B cell (primary cell): Measurements from ENCODE around the gene CEP85L.

ENCODE experiments used
- EZH2 ChIP-seq: IDR thresholded peaks from 2 replicates; pipeline ENCODE4 v1.6.1; 2012; ENCODE audit warnings: borderline replicate concordance, low read depth, mild to moderate bottlenecking, moderate library complexity, low read length; ENCODE audit not compliant: insufficient read depth, poor library complexity, severe bottlenecking
- TF ChIP-seq, protein P1 (sequence below): fragments of 200-600 bp; IDR thresholded peaks from one replicate; pipeline ENCODE4 v1.8.0; 2022; ENCODE audit warnings: antibody characterized with exemption, mild to moderate bottlenecking

DNA sequence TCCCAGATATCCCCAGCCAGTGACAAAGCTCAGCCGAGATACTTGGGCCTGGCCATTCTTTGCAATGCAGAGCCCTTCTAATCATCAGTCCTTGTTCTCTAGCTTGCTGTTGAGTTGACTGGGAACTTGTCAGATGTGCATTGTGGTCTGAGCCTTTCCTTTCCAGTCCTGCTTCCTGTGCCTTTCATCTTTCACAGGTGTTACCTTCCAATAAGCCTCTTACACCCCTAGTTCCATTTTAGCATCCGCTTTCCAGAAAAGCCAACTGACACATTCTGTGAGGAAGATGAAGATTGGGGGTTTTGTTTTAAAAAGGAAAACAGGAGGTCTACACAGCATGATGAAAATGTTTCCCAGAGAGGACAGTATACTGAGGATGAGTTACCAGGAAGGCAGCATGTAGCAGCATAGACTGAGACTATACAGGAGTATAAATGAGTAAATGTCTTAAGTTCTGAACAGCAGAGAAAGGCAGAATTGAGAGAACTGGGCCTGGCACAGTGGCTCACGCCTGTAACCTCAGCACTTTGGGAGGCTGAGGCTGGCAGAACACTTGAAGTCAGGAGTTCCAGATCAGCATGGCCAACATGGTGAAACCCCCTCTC is 5.6 kb upstream of the CEP85L start:
- TF ChIP-seq, protein P1, sequence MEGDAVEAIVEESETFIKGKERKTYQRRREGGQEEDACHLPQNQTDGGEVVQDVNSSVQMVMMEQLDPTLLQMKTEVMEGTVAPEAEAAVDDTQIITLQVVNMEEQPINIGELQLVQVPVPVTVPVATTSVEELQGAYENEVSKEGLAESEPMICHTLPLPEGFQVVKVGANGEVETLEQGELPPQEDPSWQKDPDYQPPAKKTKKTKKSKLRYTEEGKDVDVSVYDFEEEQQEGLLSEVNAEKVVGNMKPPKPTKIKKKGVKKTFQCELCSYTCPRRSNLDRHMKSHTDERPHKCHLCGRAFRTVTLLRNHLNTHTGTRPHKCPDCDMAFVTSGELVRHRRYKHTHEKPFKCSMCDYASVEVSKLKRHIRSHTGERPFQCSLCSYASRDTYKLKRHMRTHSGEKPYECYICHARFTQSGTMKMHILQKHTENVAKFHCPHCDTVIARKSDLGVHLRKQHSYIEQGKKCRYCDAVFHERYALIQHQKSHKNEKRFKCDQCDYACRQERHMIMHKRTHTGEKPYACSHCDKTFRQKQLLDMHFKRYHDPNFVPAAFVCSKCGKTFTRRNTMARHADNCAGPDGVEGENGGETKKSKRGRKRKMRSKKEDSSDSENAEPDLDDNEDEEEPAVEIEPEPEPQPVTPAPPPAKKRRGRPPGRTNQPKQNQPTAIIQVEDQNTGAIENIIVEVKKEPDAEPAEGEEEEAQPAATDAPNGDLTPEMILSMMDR = no peak
- no peak for TF ChIP-seq EZH2
